NCI-H510A treated with DMSO at 0.1 percent for 48 hours (cell line): ENCODE measurements around the gene AHNAK.

Experiments
- DNase-seq: peaks from one replicate; lab custom pipeline; 2025; lab: John Stamatoyannopoulos, UW

The AHNAK gene

GRCh38 chr11:62402960-62403730 is 143.5 kb downstream of the AHNAK start:
- no peak for DNase-seq

DNA sequence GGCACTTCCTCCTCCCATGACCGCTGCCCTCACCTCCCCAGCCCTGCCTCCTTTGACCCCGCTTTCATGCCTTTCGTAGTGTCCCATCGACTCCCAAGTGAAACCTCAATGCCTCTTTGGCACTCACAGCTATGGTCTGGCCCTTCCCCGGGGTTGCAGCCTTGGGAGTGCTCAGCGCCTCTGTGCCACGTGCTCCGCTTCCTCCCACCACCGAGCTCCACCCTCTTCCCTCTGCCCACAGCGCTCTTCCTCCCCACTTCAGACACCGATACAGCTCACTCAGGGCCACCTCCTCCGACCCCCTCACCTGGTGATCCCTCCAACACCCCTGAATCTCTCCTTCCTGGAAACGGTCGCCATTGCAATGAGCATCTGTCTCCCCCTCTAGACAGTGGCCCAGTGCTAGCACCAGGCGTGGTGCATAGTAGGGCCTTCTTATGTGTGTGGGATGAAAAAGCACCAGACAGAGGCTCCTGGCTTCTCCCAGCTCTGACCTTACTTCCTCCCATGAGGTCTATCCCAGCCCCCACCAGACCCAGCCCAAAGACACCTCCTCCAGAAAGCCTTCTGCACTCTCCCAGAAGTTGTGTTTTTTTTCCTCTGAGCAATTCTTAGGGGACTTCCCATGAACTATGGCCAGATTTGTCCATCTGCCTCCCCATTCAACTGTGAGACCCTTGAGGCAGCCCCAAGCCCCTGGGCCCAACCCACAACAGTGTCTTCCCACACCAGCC is 144.2 kb downstream of the AHNAK start:
- no peak for DNase-seq

DNA sequence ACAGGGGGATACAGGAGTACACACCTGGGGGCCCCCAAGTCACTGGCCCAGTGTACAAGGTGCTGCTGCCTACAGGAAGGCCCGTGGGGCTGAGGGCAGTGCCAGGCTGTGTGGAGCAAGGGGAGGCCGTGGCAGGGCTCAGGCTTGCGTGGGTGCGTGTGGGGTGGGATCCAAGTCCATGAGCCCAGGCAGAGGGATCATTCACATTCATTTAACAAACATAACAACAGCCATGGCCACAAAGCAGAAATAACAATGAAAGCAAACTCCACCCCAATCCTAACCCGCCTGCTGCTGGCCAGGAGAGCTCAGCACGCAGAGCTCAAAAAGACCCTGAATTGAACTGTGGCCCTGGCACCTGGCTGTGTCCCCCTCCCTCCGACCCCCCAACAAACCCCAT is 144.8 kb downstream of the AHNAK start:
- DNase-seq, result no peak

- DNase-seq, result no peak
Observed at GRCh38 chr11:62401356-62401755, 145.2 kb downstream of the AHNAK start.

- no peak for DNase-seq
Observed at GRCh38 chr11:62400760-62401159, 145.8 kb downstream of the AHNAK start.

DNA sequence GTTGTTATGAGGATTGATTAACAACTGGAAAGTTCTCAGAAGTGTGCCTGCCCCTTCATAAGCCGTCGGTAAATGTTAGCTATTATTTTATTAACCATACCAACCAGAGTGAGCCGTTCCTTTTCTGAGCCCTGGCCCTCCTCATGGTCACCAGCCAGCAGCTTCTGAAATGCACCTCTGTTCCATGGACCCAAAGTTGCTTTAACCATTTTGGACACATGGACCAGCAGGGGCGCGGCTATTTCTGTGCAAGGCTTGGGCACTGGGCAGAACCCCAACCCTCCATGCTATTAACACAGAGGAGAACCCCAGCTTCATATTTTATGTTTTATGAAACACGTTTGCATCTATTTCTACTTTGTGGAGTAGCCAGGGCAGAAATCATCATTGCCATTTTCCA is 146.3 kb downstream of the AHNAK start:
- DNase-seq, result no peak

GRCh38 chr11:62399878-62400266 is 146.7 kb downstream of the AHNAK start:
- DNase-seq, result no peak

DNA sequence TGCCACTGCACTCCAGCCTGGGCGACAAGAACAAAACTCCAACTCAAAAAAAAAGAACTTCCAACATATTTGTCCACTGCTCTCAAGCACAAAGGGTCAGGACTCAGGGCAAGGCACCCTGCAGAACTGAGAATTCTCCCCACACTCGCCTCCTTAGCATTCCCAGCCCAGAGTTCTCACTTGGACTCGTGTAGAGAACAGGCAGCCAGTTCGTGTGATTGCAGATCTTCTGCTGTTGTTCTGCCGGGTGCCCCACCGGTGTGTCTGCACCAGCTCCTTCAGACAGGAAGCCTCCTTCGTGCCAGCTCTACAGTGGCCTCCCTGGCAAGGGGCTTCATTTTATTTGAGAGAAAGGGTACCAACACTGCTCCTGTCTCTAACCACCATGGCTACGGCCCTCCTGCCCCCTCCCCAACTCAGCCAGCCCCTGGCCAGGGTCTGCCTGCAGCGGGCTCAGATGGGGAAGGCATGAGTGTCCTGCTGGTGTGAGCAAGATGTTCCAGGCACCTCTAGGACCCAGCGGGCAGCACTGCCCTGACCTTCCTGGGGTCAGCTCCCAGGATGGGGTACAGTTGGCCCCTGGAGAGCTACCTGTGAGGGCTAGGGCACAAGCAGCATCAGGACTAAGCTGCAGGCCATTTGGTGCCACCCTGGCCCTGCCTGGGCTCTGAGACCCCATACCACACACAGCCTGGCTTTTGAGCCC is 147.3 kb downstream of the AHNAK start:
- no peak for DNase-seq

- no peak for DNase-seq
Observed at GRCh38 chr11:62398011-62398994, 148.3 kb downstream of the AHNAK start.

- DNase-seq, result no peak
Observed at GRCh38 chr11:62395885-62396551, 150.6 kb downstream of the AHNAK start.

- peak; percentile 92 for DNase-seq
Observed at GRCh38 chr11:62394825-62395538, 151.6 kb downstream of the AHNAK start.

- DNase-seq, result no peak
Observed at GRCh38 chr11:62393735-62394134, 152.9 kb downstream of the AHNAK start.

- no peak for DNase-seq
Observed at GRCh38 chr11:62393061-62393611, 153.5 kb downstream of the AHNAK start.

DNA sequence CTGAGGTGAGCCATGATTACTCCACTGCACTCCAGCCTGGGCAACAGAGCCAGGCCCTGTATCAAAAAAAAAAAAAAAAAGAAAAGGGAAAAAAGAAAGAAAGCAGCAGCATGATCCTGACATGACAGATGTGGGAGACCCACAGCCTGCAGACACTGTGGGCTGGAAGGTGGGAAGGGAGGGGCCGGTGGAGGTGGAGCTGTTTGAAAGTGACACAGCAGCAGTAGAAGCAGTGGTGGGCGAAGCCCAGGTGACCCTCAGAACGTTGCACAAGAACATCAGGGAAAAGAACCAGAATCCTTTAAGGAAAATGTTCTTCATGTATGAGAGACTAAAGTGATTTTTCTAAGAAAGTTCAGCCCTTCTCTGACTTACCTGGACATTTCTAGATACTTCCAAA is 154.1 kb downstream of the AHNAK start:
- DNase-seq, result no peak

DNA sequence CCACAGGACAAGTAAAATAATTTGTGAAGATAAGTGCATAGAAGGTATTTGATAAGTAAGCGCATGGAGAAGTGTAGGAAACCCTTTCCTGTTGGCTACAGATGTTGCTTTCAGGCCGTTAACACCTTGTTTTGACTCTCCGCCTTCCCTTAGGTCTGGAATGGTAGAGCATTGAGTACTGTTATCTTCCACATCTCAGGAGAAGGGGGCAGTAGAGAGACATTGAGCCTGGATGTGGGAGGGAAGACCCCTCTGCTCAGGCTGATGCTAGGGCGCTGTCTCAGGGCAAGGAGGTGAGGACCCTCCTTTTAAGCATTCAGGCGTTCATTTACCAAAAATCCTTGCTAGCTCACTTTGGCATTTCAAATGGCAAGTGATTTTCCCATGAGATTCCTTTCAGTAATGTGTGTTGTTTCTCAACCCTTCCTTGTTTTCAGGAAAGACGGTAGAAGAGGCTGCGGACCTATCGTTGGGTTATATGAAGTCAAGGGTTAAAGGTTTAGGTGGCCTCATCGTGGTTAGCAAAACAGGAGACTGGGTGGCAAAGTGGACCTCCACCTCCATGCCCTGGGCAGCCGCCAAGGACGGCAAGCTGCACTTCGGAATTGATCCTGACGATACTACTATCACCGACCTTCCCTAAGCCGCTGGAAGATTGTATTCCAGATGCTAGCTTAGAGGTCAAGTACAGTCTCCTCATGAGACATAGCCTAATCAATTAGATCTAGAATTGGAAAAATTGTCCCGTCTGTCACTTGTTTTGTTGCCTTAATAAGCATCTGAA is 154.8 kb downstream of the AHNAK start:
- no peak for DNase-seq

DNA sequence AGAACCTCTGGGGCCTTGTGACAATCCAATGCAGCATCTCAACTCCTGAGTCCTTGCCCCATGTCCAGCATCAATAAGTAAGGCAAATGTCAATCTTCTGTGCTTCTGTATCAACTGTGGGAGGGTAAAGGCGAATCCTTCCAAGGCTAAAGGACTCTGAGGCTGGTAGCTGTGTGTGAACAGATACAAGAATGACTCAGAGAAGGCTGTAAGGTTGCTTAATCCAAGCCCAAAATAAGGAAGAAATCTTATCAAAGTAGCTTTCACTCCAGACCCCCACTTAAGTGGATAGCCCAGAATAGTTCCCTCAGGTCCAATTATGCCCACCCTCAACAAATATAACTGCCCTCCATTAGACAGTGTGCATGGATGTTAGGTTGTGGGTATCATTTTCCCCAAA is 155.9 kb downstream of the AHNAK start:
- no peak for DNase-seq

GRCh38 chr11:62390237-62390636 is 156.4 kb downstream of the AHNAK start:
- DNase-seq, result no peak

DNA sequence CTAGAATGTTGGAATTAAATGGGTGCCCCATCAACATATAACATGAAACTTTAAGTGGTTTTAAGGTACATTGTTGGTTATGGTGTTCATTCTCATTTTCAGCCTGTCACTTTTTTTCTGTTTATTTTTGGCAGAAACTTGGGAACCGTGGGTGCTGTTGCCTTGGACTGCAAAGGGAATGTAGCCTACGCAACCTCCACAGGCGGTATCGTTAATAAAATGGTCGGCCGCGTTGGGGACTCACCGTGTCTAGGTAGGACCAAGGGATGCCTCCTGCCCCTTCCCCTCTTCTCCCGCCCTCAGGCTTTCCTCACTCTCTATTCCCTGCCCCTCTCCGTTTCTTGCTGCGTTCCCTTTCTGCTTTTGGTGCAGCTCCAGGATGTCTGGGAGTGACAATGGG is 157.6 kb downstream of the AHNAK start:
- DNase-seq, result no peak

GRCh38 chr11:62387381-62387780 is 159.2 kb downstream of the AHNAK start:
- DNase-seq, result no peak
